NB4 (cell line): Measurements from ENCODE around the gene LRRFIP1.

ENCODE experiments used
- DNase-seq: peaks from one replicate; pipeline ENCODE4 v3.0.0; 2010; ENCODE audit warnings: low read depth
- H3K4me3 ChIP-seq: one replicate; pipeline ENCODE4 v1.5.1; 2011; ENCODE audit warnings: mild to moderate bottlenecking, low read depth, low read length, moderate library complexity
- CTCF ChIP-seq: IDR thresholded peaks from one replicate; pipeline ENCODE4 v1.5.1; 2012; ENCODE audit warnings: low read depth, low read length
- MYC ChIP-seq: IDR thresholded peaks from 2 replicates; pipeline ENCODE4 v1.6.1; 2011; ENCODE audit warnings: low read depth, low read length
- POLR2A ChIP-seq: IDR thresholded peaks from 2 replicates; pipeline ENCODE4 v1.6.1; 2011; ENCODE audit warnings: mild to moderate bottlenecking; ENCODE audit not compliant: insufficient read length; ENCODE audit errors: extremely low read depth
- TF ChIP-seq, protein P1 (sequence below): IDR thresholded peaks from 2 replicates; pipeline ENCODE4 v1.6.1; 2011; ENCODE audit warnings: low read depth, low read length

LRRFIP1 gene

DNA sequence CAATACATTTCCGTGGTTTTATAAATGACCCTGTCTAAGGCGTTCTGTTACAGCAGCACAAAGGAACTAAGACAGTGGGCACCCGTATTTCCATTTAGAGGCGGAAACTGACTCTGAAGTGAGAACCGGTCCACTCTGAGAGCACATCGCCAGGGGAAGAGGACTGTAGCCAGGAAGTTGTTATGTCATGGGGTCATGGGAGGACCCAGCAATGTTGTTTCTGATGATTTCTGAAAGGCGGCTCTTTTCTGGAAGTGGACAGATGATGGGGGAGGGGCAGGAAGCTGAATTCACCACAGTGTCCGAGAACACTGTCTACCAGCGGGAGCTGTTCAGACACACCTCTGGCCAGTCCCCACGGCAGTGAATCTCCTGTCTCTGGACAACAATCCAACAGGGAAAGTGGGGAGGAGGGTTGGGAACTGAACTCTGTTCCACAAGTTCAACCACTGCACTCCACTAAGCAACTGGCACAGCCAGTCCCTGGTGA lies 2.1 kb upstream of the LRRFIP1 start:
- TF ChIP-seq POLR2A (no peak), MYC (no peak), CTCF (no peak)
- TF ChIP-seq, protein P1, sequence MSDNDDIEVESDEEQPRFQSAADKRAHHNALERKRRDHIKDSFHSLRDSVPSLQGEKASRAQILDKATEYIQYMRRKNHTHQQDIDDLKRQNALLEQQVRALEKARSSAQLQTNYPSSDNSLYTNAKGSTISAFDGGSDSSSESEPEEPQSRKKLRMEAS: no peak
- H3K4me3 ChIP-seq: no peak overlapping the region
- no peak for DNase-seq

- TF ChIP-seq POLR2A (no peak), MYC (no peak), CTCF (no peak)
- TF ChIP-seq, protein P1: no peak
- DNase-seq: no peak
- no peak overlapping the region for H3K4me3 ChIP-seq
These were observed 1.6 kb upstream of the LRRFIP1 start for GRCh38 chr2:237625777-237626176.

- no peak overlapping the region for H3K4me3 ChIP-seq
- TF ChIP-seq POLR2A: no peak
- TF ChIP-seq MYC: no peak
- TF ChIP-seq CTCF: no peak
- TF ChIP-seq, protein P1: no peak
- no peak for DNase-seq
These were observed 460 bp upstream of the LRRFIP1 start for GRCh38 chr2:237626813-237627440.

DNA sequence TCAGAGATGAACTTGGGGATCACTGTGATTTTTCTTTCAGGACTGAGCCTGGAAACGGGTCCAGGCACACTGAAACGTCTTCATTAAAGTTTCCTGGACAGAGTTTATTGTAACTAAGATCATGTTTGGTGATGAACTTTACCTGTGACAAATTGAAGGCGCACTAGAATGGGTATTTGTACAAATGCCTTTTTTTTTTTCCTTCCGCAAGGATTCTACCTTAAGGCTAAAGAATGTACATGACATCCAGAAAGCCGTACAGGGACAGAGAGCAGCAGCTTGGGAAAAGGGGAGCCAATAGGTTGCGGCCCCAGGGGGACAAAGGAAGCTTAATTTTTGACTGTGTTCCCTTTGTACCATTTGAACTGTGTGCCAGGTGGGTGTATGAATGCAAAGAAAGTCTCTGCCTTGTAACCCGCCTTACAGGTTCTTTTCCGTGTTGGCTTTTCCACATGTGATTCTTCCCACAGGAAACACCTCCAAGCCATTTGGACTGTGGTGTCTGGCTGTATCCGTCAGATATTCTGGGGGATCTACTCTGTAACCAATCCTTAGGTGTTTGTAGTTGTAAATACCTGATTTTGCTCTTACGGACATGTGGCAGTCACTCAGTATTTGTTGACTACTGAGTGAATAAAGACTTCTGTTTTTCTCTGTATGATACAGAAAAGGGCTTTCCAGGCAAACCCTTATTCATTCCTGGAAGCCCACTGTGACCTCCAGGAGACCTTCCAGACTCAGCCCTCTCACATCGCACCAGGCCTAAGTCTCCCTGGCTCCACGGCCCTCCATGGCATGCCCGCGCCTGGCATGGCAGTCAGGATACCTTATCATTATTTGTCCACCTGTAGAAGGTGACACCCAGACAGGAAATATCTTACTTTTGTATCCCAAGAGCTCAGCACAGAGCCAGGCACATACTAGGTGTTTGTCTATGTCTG lies 1.1 kb downstream of the LRRFIP1 start:
- H3K4me3 ChIP-seq: no peak overlapping the region
- DNase-seq: no peak
- TF ChIP-seq POLR2A (no peak), CTCF (no peak), MYC (no peak)
- TF ChIP-seq, protein P1: no peak

DNA sequence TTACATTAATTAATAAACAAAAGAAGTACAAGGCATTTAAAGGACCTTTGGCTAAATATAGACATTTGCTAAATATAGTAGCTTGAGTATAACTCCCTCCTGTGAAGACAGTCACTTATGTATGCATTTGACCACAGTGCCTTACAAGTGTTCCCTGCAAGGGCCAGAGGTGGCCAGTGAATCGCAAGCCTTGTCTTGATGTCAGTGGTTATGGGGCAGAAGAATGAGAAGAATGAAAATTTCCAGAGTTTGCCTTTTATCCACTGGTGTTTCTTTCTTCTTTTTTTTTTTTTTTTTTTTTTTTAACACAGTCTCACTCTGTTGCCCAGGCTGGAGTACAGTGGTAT lies 1.8 kb downstream of the LRRFIP1 start:
- H3K4me3 ChIP-seq: no peak overlapping the region
- DNase-seq: no peak
- TF ChIP-seq, protein P1: no peak
- no peak for TF ChIP-seq POLR2A
- no peak for TF ChIP-seq CTCF
- no peak for TF ChIP-seq MYC
